IMR-90 (cell line): ENCODE measurements around the gene INCA1. TPM values are rescaled to one million over a fixed set of nuclear protein-coding genes. Genes with fewer than 3 reads are reported as not detected.

Experiments
- ATAC-seq: fragments of 200-7000 bp; cut with Tn5 transposase; 2 replicates; pipeline ENCODE4 v1.9.1; 2020; ENCODE audit warnings: low read depth, mild to moderate bottlenecking, moderate library complexity
- BruUV-seq: library from RNA; stranded (reverse); fragments of 400-500 nt; replicated peaks from 2 replicates; lab custom pipeline; 2021; lab: Mats Ljungman, UMichigan
- CTCF ChIA-PET: fragments of 300-600 bp; formaldehyde crosslinking; extraction: SDS; loops from one replicate; lab custom pipeline; 2021; ENCODE audit warnings: antibody characterized with exemption; lab: Yijun Ruan, JAX
- POLR2A ChIA-PET: fragments of 300-600 bp; sonication (Branson Sonifier 250); formaldehyde crosslinking; loops from one replicate; lab custom pipeline; 2022; ENCODE audit warnings: antibody characterized with exemption; ENCODE audit not compliant: unreplicated experiment; lab: Charles Lee
- DNase-seq: peaks from one replicate; pipeline ENCODE4 v3.0.0; 2013
- H2AFZ ChIP-seq: replicated peaks from 2 replicates; pipeline ENCODE3; 2013; ENCODE audit warnings: low read length, mild to moderate bottlenecking; ENCODE audit not compliant: poor library complexity
- H2AK5ac ChIP-seq: 2 replicates; pipeline ENCODE4 v1.6.1; 2013; ENCODE audit warnings: low read depth, low read length, inconsistent platforms
- H2AK9ac ChIP-seq: replicated peaks from 2 replicates; pipeline ENCODE3; 2013; ENCODE audit warnings: mild to moderate bottlenecking, low read depth, low read length, moderate library complexity; ENCODE audit not compliant: poor library complexity
- H2BK120ac ChIP-seq: 2 replicates; pipeline ENCODE4 v1.6.1; 2013; ENCODE audit warnings: low read depth, low read length, inconsistent platforms
- H2BK15ac ChIP-seq: 3 replicates; pipeline ENCODE4 v1.6.1; 2013; ENCODE audit warnings: low read depth, low read length, inconsistent platforms
- H2BK20ac ChIP-seq: 2 replicates; pipeline ENCODE4 v1.6.1; 2013; ENCODE audit warnings: low read depth, mild to moderate bottlenecking, inconsistent platforms, low read length, moderate library complexity
- H2BK5ac ChIP-seq: 2 replicates; pipeline ENCODE4 v1.6.1; 2013; ENCODE audit warnings: mild to moderate bottlenecking, low read depth, low read length, inconsistent platforms; ENCODE audit not compliant: poor library complexity, severe bottlenecking
- H3K14ac ChIP-seq: replicated peaks from 2 replicates; pipeline ENCODE4 v1.6.1; 2013; ENCODE audit warnings: low read depth, low read length, inconsistent platforms
- H3K18ac ChIP-seq: 2 replicates; pipeline ENCODE4 v1.6.1; 2013; ENCODE audit warnings: low read depth, low read length, control low read depth
- H3K23ac ChIP-seq: 2 replicates; pipeline ENCODE4 v1.6.1; 2013; ENCODE audit warnings: low read depth, low read length, inconsistent platforms
- H3K27ac ChIP-seq: 2 replicates; pipeline ENCODE4 v1.5.1; 2013; ENCODE audit warnings: mild to moderate bottlenecking, control low read depth, low read length; ENCODE audit not compliant: insufficient read depth
- H3K27me3 ChIP-seq: 2 replicates; pipeline ENCODE4 v1.6.1; 2013; ENCODE audit warnings: low read length; ENCODE audit not compliant: control insufficient read depth, insufficient read depth
- H3K36me3 ChIP-seq: 2 replicates; pipeline ENCODE4 v1.6.1; 2013; ENCODE audit warnings: low read length, mixed read lengths; ENCODE audit not compliant: control insufficient read depth, insufficient read depth
- H3K4ac ChIP-seq: 2 replicates; pipeline ENCODE4 v1.6.1; 2013; ENCODE audit warnings: low read depth, low read length, inconsistent platforms
- H3K4me1 ChIP-seq: 2 replicates; pipeline ENCODE4 v1.6.1; 2013; ENCODE audit warnings: low read length, mixed read lengths; ENCODE audit not compliant: control insufficient read depth, insufficient read depth
- H3K4me2 ChIP-seq: 2 replicates; pipeline ENCODE4 v1.6.1; 2013; ENCODE audit warnings: low read depth, mild to moderate bottlenecking, control low read depth, low read length, moderate library complexity
- H3K4me3 ChIP-seq: 2 replicates; pipeline ENCODE4 v1.5.1; 2013; ENCODE audit warnings: low read depth, mild to moderate bottlenecking, control low read depth, low read length, moderate library complexity; ENCODE audit not compliant: insufficient read depth
- H3K56ac ChIP-seq: 2 replicates; pipeline ENCODE4 v1.6.1; 2013; ENCODE audit warnings: low read length, inconsistent platforms; ENCODE audit not compliant: insufficient read depth; ENCODE audit errors: extremely low read depth
- H3K79me1 ChIP-seq, 2 experiments: 2 replicates each; pipeline ENCODE4 v1.6.1; 2013; ENCODE audit warnings: low read length in 2 of 2, inconsistent platforms in 1 of 2, low read depth in 1 of 2
- H3K9ac ChIP-seq: 2 replicates; pipeline ENCODE4 v1.6.1; 2013; ENCODE audit warnings: low read depth, low read length, control low read depth
- H3K9me1 ChIP-seq: 2 replicates; pipeline ENCODE4 v1.6.1; 2013; ENCODE audit warnings: low read length, inconsistent platforms; ENCODE audit not compliant: insufficient read depth
- H3K9me3 ChIP-seq: 2 replicates; pipeline ENCODE4 v1.6.1; 2013; ENCODE audit warnings: low read length; ENCODE audit not compliant: control insufficient read depth, insufficient read depth
- H4K20me1 ChIP-seq: 2 replicates; pipeline ENCODE4 v1.6.1; 2013; ENCODE audit warnings: low read length, inconsistent platforms; ENCODE audit not compliant: insufficient read depth
- H4K5ac ChIP-seq: 2 replicates; pipeline ENCODE4 v1.6.1; 2013; ENCODE audit warnings: mild to moderate bottlenecking, low read depth, low read length, control low read depth
- H4K8ac ChIP-seq, 2 experiments: 2 replicates each; pipeline ENCODE4 v1.6.1; 2013; ENCODE audit warnings: low read depth in 2 of 2, low read length in 2 of 2, control low read depth in 1 of 2, inconsistent platforms in 1 of 2
- H4K91ac ChIP-seq: 2 replicates; pipeline ENCODE4 v1.6.1; 2013; ENCODE audit warnings: low read depth, low read length, inconsistent platforms; ENCODE audit not compliant: insufficient read depth
- CEBPB ChIP-seq: IDR thresholded peaks from 2 replicates; pipeline ENCODE4 v1.6.1; 2012; ENCODE audit warnings: low read depth, low read length, improper control_type of control experiment
- CHD1 ChIP-seq: IDR thresholded peaks from 2 replicates; pipeline ENCODE4 v1.6.1; 2012; ENCODE audit warnings: low read depth, low read length, improper control_type of control experiment
- FOS ChIP-seq: fragments of 150-350 bp; IDR thresholded peaks from 2 replicates; pipeline ENCODE4 v1.6.1; 2016; ENCODE audit warnings: low read depth, low read length
- MAFK ChIP-seq: IDR thresholded peaks from 2 replicates; pipeline ENCODE4 v1.6.1; 2012; ENCODE audit warnings: low read depth, low read length, improper control_type of control experiment
- MAZ ChIP-seq: IDR thresholded peaks from 2 replicates; pipeline ENCODE4 v1.6.1; 2012; ENCODE audit warnings: low read depth, mild to moderate bottlenecking, low read length, improper control_type of control experiment, moderate library complexity, borderline replicate concordance
- NFE2L2 ChIP-seq: fragments of 150-350 bp; IDR thresholded peaks from 2 replicates; pipeline ENCODE4 v1.6.1; 2016; ENCODE audit warnings: low read depth, mild to moderate bottlenecking, low read length
- POLR2A ChIP-seq: IDR thresholded peaks from 2 replicates; pipeline ENCODE4 v1.6.1; 2012; ENCODE audit warnings: mild to moderate bottlenecking, low read depth, low read length
- RCOR1 ChIP-seq: IDR thresholded peaks from 2 replicates; pipeline ENCODE4 v1.6.1; 2012; ENCODE audit warnings: mild to moderate bottlenecking, low read length, improper control_type of control experiment; ENCODE audit not compliant: insufficient replicate concordance
- RFX5 ChIP-seq: IDR thresholded peaks from 2 replicates; pipeline ENCODE4 v1.8.0; 2012; ENCODE audit warnings: low read depth, mild to moderate bottlenecking, low read length, moderate library complexity
- SMC3 ChIP-seq: fragments of 150-350 bp; IDR thresholded peaks from 2 replicates; pipeline ENCODE4 v1.6.1; 2016; ENCODE audit warnings: low read depth, mild to moderate bottlenecking, antibody characterized with exemption, low read length, moderate library complexity
- WGBS, 2 experiments: methylation state at CpG; one replicate each; pipeline versions ENCODE4 v1.1.5 to v1.1.7; 2013; ENCODE audit warnings: missing lambda C conversion rate in 2 of 2; ENCODE audit not compliant: insufficient read length in 1 of 2; ENCODE audit errors: extremely low coverage in 2 of 2; 5-methylcytosine and 5-hydroxymethylcytosine counted together
- dilution Hi-C: fragments of 300-500 bp; cut with HindIII; formaldehyde crosslinking; loops from one replicate; pipeline ENCODE4 v1.14.3; 2018; ENCODE audit warnings: low sequenced_read_pairs; ENCODE audit not compliant: unreplicated experiment
- in situ Hi-C: fragments of 300-500 bp; cut with MboI; formaldehyde crosslinking; loops from 3 replicates; pipeline ENCODE4 v1.14.3; 2019; ENCODE audit warnings: low sequenced_read_pairs, inconsistent platforms, mixed read lengths
- intact Hi-C: fragments of 100-400 bp; cut with micrococcal nuclease; formaldehyde crosslinking; loops from 2 replicates; pipeline ENCODE4 v1.10.0; 2022
- polyA plus RNA-seq, 3 experiments: library from polyadenylated mRNA; depleted of rRNA; stranded (reverse); fragments of >200 nt; gene quantifications; 2 replicates each; pipeline ENCODE4 v1.2.3, GENCODE V29; 2012; ENCODE audit warnings: low replicate concordance in 1 of 3
- total RNA-seq: library from RNA; depleted of rRNA; stranded (reverse); fragments of >200 nt; gene quantifications from 2 replicates; pipeline ENCODE4 v1.2.3, GENCODE V29; 2012
- TF ChIP-seq, protein P1 (sequence below): fragments of 150-350 bp; IDR thresholded peaks from 2 replicates; pipeline ENCODE4 v1.6.1; 2016; ENCODE audit warnings: low read depth, mild to moderate bottlenecking, low read length, moderate library complexity, borderline replicate concordance
- TF ChIP-seq, protein P2 (sequence below): conservative IDR thresholded peaks from 2 replicates; pipeline ENCODE4 v1.5.1; 2012; ENCODE audit warnings: mild to moderate bottlenecking, low read depth, low read length, improper control_type of control experiment

Gene INCA1
- total and polyA plus RNA-seq, 2 of the 4 experiments (the other 2 are of a cell fraction): 0.18 to 0.51 TPM

DNA sequence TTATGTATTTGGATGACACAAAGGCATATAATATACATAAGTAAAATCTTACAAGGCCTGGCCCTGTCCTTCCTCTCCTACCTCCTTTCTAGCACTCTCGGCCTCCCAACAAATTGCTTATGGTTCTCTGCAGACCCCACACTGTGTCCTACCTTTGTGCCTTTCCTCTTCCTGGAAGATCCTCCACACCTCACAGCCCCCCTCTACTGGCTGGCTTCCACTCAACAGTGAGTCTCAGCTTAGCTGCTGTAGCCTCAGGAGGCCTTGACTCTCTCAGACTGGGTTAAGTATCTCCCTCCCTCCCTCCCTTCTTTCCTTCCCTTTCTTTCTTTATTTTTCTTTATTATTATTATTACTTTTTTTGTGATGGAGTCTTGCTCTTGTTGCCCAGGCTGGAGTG is 46.2 kb upstream of the INCA1 start:
- Histone ChIP-seq H3K4me1 (no peaks in the 10 kb centered on the region), H2AFZ (no peak overlapping the region), H3K9me3 (no peaks in the 10 kb centered on the region; the same call in 1 of the 2 replicates), H3K36me3 (no peaks in the 10 kb centered on the region), H3K9ac (no peak overlapping the region), H3K4me3 (no peak overlapping the region), H2BK120ac (no peak overlapping the region), H3K79me1 (no peaks in the 10 kb centered on the region), H2BK20ac (no peak overlapping the region), H4K91ac (no peak overlapping the region), H2BK5ac (no peak overlapping the region), H3K4ac (no peak overlapping the region), H3K18ac (no peak overlapping the region), H2BK15ac (no peak overlapping the region), H3K27me3 (peaks cover 1% of the 10 kb centered on the region; the same call in 1 of the 2 replicates), H4K20me1 (no peaks in the 10 kb centered on the region), H3K9me1 (no peaks in the 10 kb centered on the region), H3K56ac (no peak overlapping the region), H4K8ac (no peak overlapping the region), H4K5ac (no peak overlapping the region), H3K23ac (no peak overlapping the region), H2AK9ac (peak overlapping the region; percentile 24), H3K4me2 (no peak overlapping the region), H3K27ac (no peak overlapping the region), H2AK5ac (no peak overlapping the region), H3K14ac (no peak overlapping the region)
- TF ChIP-seq MAZ: no peak
- TF ChIP-seq, protein P1, sequence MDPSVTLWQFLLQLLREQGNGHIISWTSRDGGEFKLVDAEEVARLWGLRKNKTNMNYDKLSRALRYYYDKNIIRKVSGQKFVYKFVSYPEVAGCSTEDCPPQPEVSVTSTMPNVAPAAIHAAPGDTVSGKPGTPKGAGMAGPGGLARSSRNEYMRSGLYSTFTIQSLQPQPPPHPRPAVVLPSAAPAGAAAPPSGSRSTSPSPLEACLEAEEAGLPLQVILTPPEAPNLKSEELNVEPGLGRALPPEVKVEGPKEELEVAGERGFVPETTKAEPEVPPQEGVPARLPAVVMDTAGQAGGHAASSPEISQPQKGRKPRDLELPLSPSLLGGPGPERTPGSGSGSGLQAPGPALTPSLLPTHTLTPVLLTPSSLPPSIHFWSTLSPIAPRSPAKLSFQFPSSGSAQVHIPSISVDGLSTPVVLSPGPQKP: no peak
- TF ChIP-seq, protein P2, sequence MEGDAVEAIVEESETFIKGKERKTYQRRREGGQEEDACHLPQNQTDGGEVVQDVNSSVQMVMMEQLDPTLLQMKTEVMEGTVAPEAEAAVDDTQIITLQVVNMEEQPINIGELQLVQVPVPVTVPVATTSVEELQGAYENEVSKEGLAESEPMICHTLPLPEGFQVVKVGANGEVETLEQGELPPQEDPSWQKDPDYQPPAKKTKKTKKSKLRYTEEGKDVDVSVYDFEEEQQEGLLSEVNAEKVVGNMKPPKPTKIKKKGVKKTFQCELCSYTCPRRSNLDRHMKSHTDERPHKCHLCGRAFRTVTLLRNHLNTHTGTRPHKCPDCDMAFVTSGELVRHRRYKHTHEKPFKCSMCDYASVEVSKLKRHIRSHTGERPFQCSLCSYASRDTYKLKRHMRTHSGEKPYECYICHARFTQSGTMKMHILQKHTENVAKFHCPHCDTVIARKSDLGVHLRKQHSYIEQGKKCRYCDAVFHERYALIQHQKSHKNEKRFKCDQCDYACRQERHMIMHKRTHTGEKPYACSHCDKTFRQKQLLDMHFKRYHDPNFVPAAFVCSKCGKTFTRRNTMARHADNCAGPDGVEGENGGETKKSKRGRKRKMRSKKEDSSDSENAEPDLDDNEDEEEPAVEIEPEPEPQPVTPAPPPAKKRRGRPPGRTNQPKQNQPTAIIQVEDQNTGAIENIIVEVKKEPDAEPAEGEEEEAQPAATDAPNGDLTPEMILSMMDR: no peak
- no peak for TF ChIP-seq RFX5
- no peak for TF ChIP-seq RCOR1
- TF ChIP-seq POLR2A: no peak
- TF ChIP-seq CEBPB: no peak
- TF ChIP-seq NFE2L2: no peak
- no peak for TF ChIP-seq FOS
- no peak for TF ChIP-seq CHD1
- TF ChIP-seq SMC3: no peak
- TF ChIP-seq MAFK: no peak
- dilution Hi-C loops (no loop called here), intact Hi-C loops (no loop called here), in situ Hi-C loops (no loop called here)
- ChIA-PET CTCF (no interaction called here), POLR2A (no interaction called here)
- ATAC-seq (no peak), DNase-seq (no peak)
- BruUV-seq: no TSS peak
- 40% methylated on average over 1 of the region's 1 CpG; no CpG with 5 or more reads in 1 of the 2 experiments for WGBS, 2 experiments
